Gastroesophageal sphincter (tissue), 3 donors: ENCODE results near the gene MGAT3.

Experiments
- CTCF ChIP-seq, 4 experiments: fragments of 200-600 bp in 2 of 4; fragments of 450-650 bp in 2 of 4; sonication (generic) in 1 of 4; IDR thresholded peaks; one replicate each; pipeline ENCODE4 v1.5.1; 2017 to 2019; ENCODE audit warnings: antibody characterized with exemption in 4 of 4, mild to moderate bottlenecking in 2 of 4, moderate library complexity in 2 of 4
- POLR2A ChIP-seq, 2 donors: fragments of 450-650 bp; IDR thresholded peaks; one replicate each; pipeline ENCODE4 v1.6.1; 2017; ENCODE audit warnings: antibody characterized with exemption in 2 of 2, mild to moderate bottlenecking in 2 of 2, moderate library complexity in 1 of 2
- POLR2AphosphoS5 ChIP-seq: sonication (generic); formaldehyde crosslinking; IDR thresholded peaks from one replicate; pipeline ENCODE4 v1.6.1; 2017; ENCODE audit warnings: antibody characterized with exemption

- no peak for TF ChIP-seq CTCF (IDR thresholded peaks at IDR 0.05)
- no peak for TF ChIP-seq POLR2AphosphoS5
- TF ChIP-seq POLR2A (IDR thresholded peaks at IDR 0.05), result no peak
These were observed 11.1 kb upstream of the MGAT3 start for GRCh38 chr22:39445678-39446077.
